H1 (cell line): ENCODE measurements around the gene SLC12A7. TPM values are rescaled to one million over a fixed set of nuclear protein-coding genes. Genes with fewer than 3 reads are reported as not detected.

Experiments
- CTCF ChIA-PET: fragments of 300-600 bp; sonication (Branson Sonifier 250); formaldehyde crosslinking; loops from one replicate; lab custom pipeline; 2021; ENCODE audit not compliant: partially characterized antibody; lab: Charles Lee
- POLR2A ChIA-PET: fragments of 300-600 bp; sonication (Branson Sonifier 250); formaldehyde crosslinking; loops from one replicate; lab custom pipeline; 2021; ENCODE audit warnings: inconsistent platforms; ENCODE audit not compliant: partially characterized antibody; lab: Charles Lee
- DNase-seq, 2 experiments: peaks; one replicate each; pipeline versions ENCODE4 v3.0.0 to v3.0.0-alpha.2; 2010 to 2022; ENCODE audit warnings: low spot score in 2 of 2, low read depth in 1 of 2, mixed read lengths in 1 of 2
- FAIRE-seq: peaks from 2 replicates; lab custom pipeline; 2011; peaks lifted over from hg19 to GRCh38; lab: Jason Lieb, UNC
- H2AFZ ChIP-seq: 2 replicates; pipeline ENCODE4 v1.8.1; 2012; ENCODE audit warnings: low read length, inconsistent platforms
- H2AK5ac ChIP-seq: 2 replicates; pipeline ENCODE4 v1.6.1; 2013; ENCODE audit warnings: low read depth, low read length
- H2BK120ac ChIP-seq: replicated peaks from 2 replicates; pipeline ENCODE3; 2013; ENCODE audit warnings: low read depth, low read length, inconsistent platforms
- H2BK12ac ChIP-seq: 2 replicates; pipeline ENCODE4 v1.6.1; 2013; ENCODE audit warnings: low read depth, low read length
- H2BK15ac ChIP-seq: 2 replicates; pipeline ENCODE4 v1.6.1; 2013; ENCODE audit warnings: low read length
- H2BK20ac ChIP-seq: 2 replicates; pipeline ENCODE4 v1.6.1; 2013; ENCODE audit warnings: low read length
- H2BK5ac ChIP-seq: 2 replicates; pipeline ENCODE4 v1.6.1; 2013; ENCODE audit warnings: low read depth, low read length
- H3K14ac ChIP-seq: 2 replicates; pipeline ENCODE4 v1.6.1; 2013; ENCODE audit warnings: inconsistent platforms; ENCODE audit not compliant: insufficient read length
- H3K18ac ChIP-seq: 2 replicates; pipeline ENCODE4 v1.6.1; 2013; ENCODE audit warnings: low read length; ENCODE audit errors: extremely low read depth
- H3K23ac ChIP-seq: 2 replicates; pipeline ENCODE4 v1.6.1; 2013; ENCODE audit warnings: inconsistent platforms; ENCODE audit not compliant: insufficient read length
- H3K23me2 ChIP-seq: 2 replicates; pipeline ENCODE4 v1.6.1; 2013; ENCODE audit warnings: low read depth, low read length
- H3K27ac ChIP-seq: 2 replicates; pipeline ENCODE4 v1.6.1; 2011; ENCODE audit warnings: low read depth, low read length, inconsistent platforms
- H3K27me3 ChIP-seq, 4 experiments: replicated peaks in 1 of 4; 1 replicate in 1 of 4; 2 replicates in 3 of 4; pipeline versions ENCODE4 v1.6.1 to v1.8.1; 2011 to 2013; ENCODE audit warnings: low read length in 3 of 4, mild to moderate bottlenecking in 3 of 4, inconsistent platforms in 2 of 4, mixed read lengths in 2 of 4, moderate library complexity in 1 of 4; ENCODE audit not compliant: control insufficient read depth in 3 of 4, insufficient read depth in 3 of 4; ENCODE audit errors: extremely low read depth in 1 of 4
- H3K36me3 ChIP-seq, 4 experiments: 2 replicates each; pipeline versions ENCODE4 v1.6.1 to v1.8.1; 2011 to 2013; ENCODE audit warnings: mild to moderate bottlenecking in 4 of 4, low read length in 3 of 4, moderate library complexity in 2 of 4, control low read depth in 1 of 4, inconsistent platforms in 1 of 4; ENCODE audit not compliant: insufficient read depth in 4 of 4, control insufficient read depth in 2 of 4
- H3K4ac ChIP-seq: replicated peaks from 2 replicates; pipeline ENCODE3; 2013; ENCODE audit warnings: low read length, low read depth, mixed read lengths, inconsistent platforms; ENCODE audit not compliant: insufficient read length
- H3K4me1 ChIP-seq, 4 experiments: replicated peaks in 1 of 4; 1 replicate in 1 of 4; 2 replicates in 3 of 4; pipeline versions ENCODE4 v1.6.1 to v1.8.1; 2011 to 2013; ENCODE audit warnings: low read length in 3 of 4, inconsistent platforms in 2 of 4, mixed read lengths in 1 of 4; ENCODE audit not compliant: insufficient read depth in 4 of 4, control insufficient read depth in 3 of 4
- H3K4me2 ChIP-seq, 2 experiments: 2 replicates each; pipeline versions ENCODE4 v1.6.1 to v1.8.1; 2011 to 2013; ENCODE audit warnings: low read depth in 2 of 2, low read length in 2 of 2, control low read depth in 1 of 2, inconsistent platforms in 1 of 2, mild to moderate bottlenecking in 1 of 2; ENCODE audit not compliant: insufficient read depth in 1 of 2
- H3K4me3 ChIP-seq, 4 experiments: fragments of 200-600, 300-600 bp in 1 of 4; sonication (generic), shearing (Covaris generic), sonication (Bioruptor Twin) in 1 of 4; 2 replicates each; pipeline versions ENCODE4 v1.5.1 to v1.8.1; 2011 to 2016; ENCODE audit warnings: low read length in 4 of 4, low read depth in 3 of 4, control low read depth in 2 of 4, inconsistent platforms in 2 of 4, mild to moderate bottlenecking in 2 of 4, mixed read lengths in 1 of 4, moderate library complexity in 1 of 4; ENCODE audit not compliant: insufficient read depth in 2 of 4; ENCODE audit errors: extremely low read depth in 1 of 4
- H3K56ac ChIP-seq: replicated peaks from 2 replicates; pipeline ENCODE3; 2013; ENCODE audit warnings: low read depth, mild to moderate bottlenecking, mixed read lengths, low read length, inconsistent platforms; ENCODE audit not compliant: insufficient read length
- H3K79me1 ChIP-seq: 2 replicates; pipeline ENCODE4 v1.6.1; 2013; ENCODE audit warnings: low read depth, low read length, control low read depth
- H3K79me2 ChIP-seq, 2 experiments: 2 replicates each; pipeline versions ENCODE4 v1.6.1 to v1.8.1; 2012 to 2013; ENCODE audit warnings: low read length in 2 of 2, mild to moderate bottlenecking in 2 of 2, inconsistent platforms in 1 of 2; ENCODE audit not compliant: insufficient read depth in 2 of 2, control insufficient read depth in 1 of 2
- H3K9ac ChIP-seq, 4 experiments: replicated peaks in 1 of 4; 1 replicate in 1 of 4; 2 replicates in 3 of 4; pipeline versions ENCODE4 v1.6.1 to v1.8.1; 2011 to 2013; ENCODE audit warnings: low read depth in 3 of 4, low read length in 3 of 4, control low read depth in 2 of 4, mild to moderate bottlenecking in 2 of 4, moderate library complexity in 2 of 4, inconsistent platforms in 1 of 4; ENCODE audit errors: extremely low read depth in 1 of 4
- H3K9me3 ChIP-seq, 2 experiments: 2 replicates each; pipeline versions ENCODE4 v1.6.1 to v1.8.1; 2012 to 2013; ENCODE audit warnings: mild to moderate bottlenecking in 2 of 2, moderate library complexity in 2 of 2, control low read depth in 1 of 2, inconsistent platforms in 1 of 2, low read depth in 1 of 2, low read length in 1 of 2, mixed read lengths in 1 of 2; ENCODE audit not compliant: insufficient read depth in 2 of 2
- H4K20me1 ChIP-seq, 2 experiments: replicated peaks in 1 of 2; 2 replicates each; pipeline versions ENCODE3 to v1.8.1; 2011 to 2013; ENCODE audit warnings: inconsistent platforms in 2 of 2, low read length in 2 of 2, mild to moderate bottlenecking in 1 of 2; ENCODE audit not compliant: insufficient read depth in 2 of 2, control insufficient read depth in 1 of 2
- H4K5ac ChIP-seq: 2 replicates; pipeline ENCODE4 v1.6.1; 2013; ENCODE audit warnings: low read length, low read depth, mixed read lengths, inconsistent platforms; ENCODE audit not compliant: insufficient read length
- H4K8ac ChIP-seq: 2 replicates; pipeline ENCODE4 v1.8.0; 2013; ENCODE audit warnings: mild to moderate bottlenecking, moderate library complexity, low read length, inconsistent platforms; ENCODE audit not compliant: insufficient read depth; ENCODE audit errors: extremely low read depth
- H4K91ac ChIP-seq: replicated peaks from 2 replicates; pipeline ENCODE3; 2013; ENCODE audit warnings: low read length, mixed read lengths, inconsistent platforms; ENCODE audit not compliant: insufficient read length
- RAD21 ChIP-seq, 2 experiments: IDR thresholded peaks in 1 of 2; conservative IDR thresholded peaks in 1 of 2; 2 replicates each; pipeline ENCODE4 v1.6.1; 2011; ENCODE audit warnings: low read depth in 2 of 2, low read length in 2 of 2, improper control_type of control experiment in 1 of 2, inconsistent platforms in 1 of 2, mild to moderate bottlenecking in 1 of 2, moderate library complexity in 1 of 2
- SIRT6 ChIP-seq: IDR thresholded peaks from one replicate; pipeline ENCODE4 v1.7.1; 2012; ENCODE audit warnings: low read length, inconsistent platforms
- WGBS, 2 experiments: shearing (Covaris generic) in 1 of 2; methylation state at CpG; one replicate each; pipeline versions ENCODE4 v1.1.6 to v1.1.7; 2013 to 2015; ENCODE audit warnings: low lambda C conversion rate in 2 of 2, mixed read lengths in 2 of 2, inconsistent platforms in 1 of 2, low coverage in 1 of 2, missing lambda C conversion rate in 1 of 2; ENCODE audit not compliant: insufficient replicate concordance in 2 of 2, insufficient coverage in 1 of 2, insufficient read length in 1 of 2; ENCODE audit errors: extremely low coverage in 1 of 2, missing lambda C conversion rate in 1 of 2; 5-methylcytosine and 5-hydroxymethylcytosine counted together
- polyA plus RNA-seq, 7 experiments: library from polyadenylated mRNA; depleted of rRNA in 3 of 7; stranded (reverse) in 5 of 7; unstranded in 2 of 7; fragments of >200 nt in 5 of 7; fragments of 200-250 nt in 2 of 7; gene quantifications; 1 replicate in 5 of 7; 2 replicates in 1 of 7; 4 replicates in 1 of 7; pipeline versions ENCODE4 v1.2.1 to v1.2.3, GENCODE V29; 2011 to 2013; ENCODE audit warnings: missing spikeins in 2 of 7, mixed read lengths in 2 of 7
- total RNA-seq: library from RNA; stranded (reverse); fragmentation: NEBNext Ultra II Directional; extraction: Animal tissue kit (Norgen Biotek cat#: 25700); gene quantifications from 2 replicates; pipeline ENCODE4 v1.2.1, GENCODE V29; 2021

Gene SLC12A7
- total and polyA plus RNA-seq, 2 of the 8 experiments (the other 6 are each of a cell fraction or from before 2014, with no cell fraction given), result 23.5 to 39.7 TPM

DNA sequence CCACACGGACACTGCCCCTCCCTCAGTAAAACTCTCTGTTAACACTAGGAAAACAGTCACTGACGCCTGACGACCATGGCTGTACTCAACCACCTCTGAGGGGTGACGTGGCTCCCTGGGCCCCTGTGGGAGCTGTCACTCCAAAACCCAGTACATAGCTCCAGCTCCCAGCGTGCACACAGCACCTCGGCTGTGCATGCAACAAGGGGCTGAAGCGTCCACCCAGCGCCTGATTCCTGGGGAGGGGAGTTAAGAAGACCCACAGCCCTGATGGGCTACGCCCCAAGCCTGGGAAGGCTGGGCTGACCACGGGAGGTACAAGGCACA is 36.3 kb downstream of the SLC12A7 start:
- no peak overlapping the region for H4K5ac ChIP-seq
- H3K27me3 ChIP-seq, result no peaks in the 10 kb centered on the region
- H4K20me1 ChIP-seq, result peaks cover 0 to 8% of the 10 kb centered on the region in 2 experiments
- H3K14ac ChIP-seq, result no peak overlapping the region
- H2BK20ac ChIP-seq, result no peak overlapping the region
- H3K23ac ChIP-seq, result no peak overlapping the region
- no peak overlapping the region for H2BK120ac ChIP-seq
- FAIRE-seq (no peak), DNase-seq (no peak)
- ChIA-PET POLR2A (no interaction called here), CTCF (interaction anchor here (1.2 kb wide), 1 partner anchor 92 kb away, joined by 3 read pairs; no protein-coding TSS in a partner anchor)
- no peak for TF ChIP-seq SIRT6
- no peak for TF ChIP-seq RAD21 (IDR thresholded peaks at IDR 0.05 in 1 of 2, conservative IDR thresholded peaks at IDR 0.05 in 1 of 2; ENCODE audit: low read depth in 2 of 2, low read length in 2 of 2)
- no peak overlapping the region for H3K4ac ChIP-seq
- no peaks in the 10 kb centered on the region for H3K9me3 ChIP-seq
- H3K36me3 ChIP-seq, result peaks cover 3 to 50% (median 14%) of the 10 kb centered on the region in 4 experiments; a peak in 5 of 8 replicates
- H2BK5ac ChIP-seq, result no peak overlapping the region
- 87% methylated on average over 10 of the region's 10 CpGs; no CpG with 5 or more reads in 1 of the 2 experiments for WGBS, 2 experiments
- H2AK5ac ChIP-seq, result no peak overlapping the region
- no peak overlapping the region; the same call in 1 of the 2 replicates for H4K8ac ChIP-seq
- no peaks in the 10 kb centered on the region for H3K79me2 ChIP-seq
- no peak overlapping the region for H4K91ac ChIP-seq
- no peak overlapping the region for H3K56ac ChIP-seq
- H3K23me2 ChIP-seq, result no peaks in the 10 kb centered on the region
- no peak overlapping the region for H3K18ac ChIP-seq
- no peak overlapping the region for H3K4me2 ChIP-seq
- no peak overlapping the region for H2AFZ ChIP-seq
- no peak overlapping the region for H3K9ac ChIP-seq
- no peak overlapping the region for H3K27ac ChIP-seq
- no peak overlapping the region for H2BK15ac ChIP-seq
- H2BK12ac ChIP-seq, result no peak overlapping the region
- no peak overlapping the region for H3K4me3 ChIP-seq
- H3K4me1 ChIP-seq, result no peaks in the 10 kb centered on the region
- H3K79me1 ChIP-seq, result no peaks in the 10 kb centered on the region
